Right cardiac atrium (tissue), 5 donors: ENCODE data around the gene STIM1. TPM values are rescaled to one million over a fixed set of nuclear protein-coding genes. Genes with fewer than 3 reads are reported as not detected.
A peak's percentile ranks its signal among the peaks of the same experiment; 100 is the strongest.

ENCODE experiments used
- ATAC-seq, 2 donors: fragments of 200-7000 bp; cut with Tn5 transposase; one replicate each; pipeline versions ENCODE4 v1.8.0 to v1.9.1; 2020; ENCODE audit warnings: moderate library complexity in 2 of 2, mild to moderate bottlenecking in 1 of 2
- DNase-seq, 3 donors: peaks; one replicate each; pipeline ENCODE4 v3.0.0-alpha.2; 2020
- H3K27ac ChIP-seq: one replicate; pipeline ENCODE4 v1.5.1; 2013; ENCODE audit warnings: mild to moderate bottlenecking, low read length, control low read depth, moderate library complexity
- H3K27me3 ChIP-seq: one replicate; pipeline ENCODE4 v1.6.1; 2013; ENCODE audit not compliant: control insufficient read depth, insufficient read depth
- H3K4me1 ChIP-seq: one replicate; pipeline ENCODE4 v1.6.1; 2013; ENCODE audit warnings: low read length; ENCODE audit not compliant: control insufficient read depth, insufficient read depth
- H3K4me3 ChIP-seq: one replicate; pipeline ENCODE4 v1.5.1; 2013; ENCODE audit warnings: low read length, control low read depth
- H3K9me3 ChIP-seq: one replicate; pipeline ENCODE4 v1.6.1; 2013; ENCODE audit warnings: low read length; ENCODE audit not compliant: control insufficient read depth
- WGBS: extraction: QIAGEN DNeasy Blood & Tissue Kit; methylation state at CpG from one replicate; pipeline ENCODE4 v1.1.7; 2013; 5-methylcytosine and 5-hydroxymethylcytosine counted together
- intact Hi-C, 4 donors: fragments of 100-400 bp; cut with DNase I; formaldehyde crosslinking; loops; one replicate each; pipeline versions ENCODE4 v1.11.0 to v1.14.0; 2022 to 2023
- polyA plus RNA-seq: library from polyadenylated mRNA; stranded (reverse); fragments of 200-250 nt; gene quantifications from one replicate; pipeline ENCODE4 v1.2.3, GENCODE V29; 2013
- total RNA-seq, 4 donors: library from RNA; stranded (reverse); fragmentation: NEBNext Ultra II Directional; extraction: Animal tissue kit (Norgen Biotek cat#: 25700); gene quantifications; one replicate each; pipeline ENCODE4 v1.2.1, GENCODE V29; 2021
- donor health status: healthy with polysubstance abuse.
- donor health status: DM: no; HTN: yes; CAD: no.
- donor health status: DM: no; HTN: no; CAD: no.
- donor health status: DM: no; HTN: yes; CAD: no; lungs with severe emphysema.
- donor health status: DM: yes; HTN: yes; CAD: no.

The STIM1 gene
- total and polyA plus RNA-seq, 5 donors, result 10.8 to 19.3 (median 15.8) TPM

GRCh38 chr11:4026389-4026788, 170.9 kb downstream of the STIM1 start:
- Histone ChIP-seq H3K4me3 (no peak overlapping the region), H3K27ac (no peak overlapping the region), H3K4me1 (peaks cover 1% of the 10 kb centered on the region), H3K9me3 (no peaks in the 10 kb centered on the region), H3K27me3 (no peaks in the 10 kb centered on the region)
- ATAC-seq (no peak), DNase-seq (no peak)
- 85% methylated on average over 1 of the region's 1 CpG for WGBS
- intact Hi-C loops, result no loop called here

- H3K9me3 ChIP-seq, result no peaks in the 10 kb centered on the region
- intact Hi-C loops, result no loop called here
These were observed 172.3 kb downstream of the STIM1 start for GRCh38 chr11:4027746-4028145.

GRCh38 chr11:4030197-4030596, 174.7 kb downstream of the STIM1 start:
- WGBS, result 88% methylated on average over 3 of the region's 3 CpGs
- Histone ChIP-seq H3K27me3 (no peaks in the 10 kb centered on the region), H3K27ac (no peak overlapping the region), H3K9me3 (no peaks in the 10 kb centered on the region), H3K4me3 (no peak overlapping the region), H3K4me1 (peaks cover 1% of the 10 kb centered on the region)
- intact Hi-C loops, result no loop called here
- DNase-seq (no peak), ATAC-seq (no peak)

More at GRCh38 chr11:4027746-4028145, 172.3 kb downstream of the STIM1 start:
- Histone ChIP-seq H3K27ac (no peak overlapping the region), H3K27me3 (no peaks in the 10 kb centered on the region), H3K4me1 (peaks cover 1% of the 10 kb centered on the region), H3K4me3 (no peak overlapping the region)
- whole genome bisulfite sequencing, result 74% methylated on average over 1 of the region's 1 CpG
- ATAC-seq (no peak), DNase-seq (no peak)

- 73% methylated on average over 2 of the region's 2 CpGs for WGBS
- no peaks in the 10 kb centered on the region for H3K27me3 ChIP-seq
- peaks cover 2% of the 10 kb centered on the region for H3K9me3 ChIP-seq
- H3K27ac ChIP-seq, result no peak overlapping the region
- intact Hi-C loops, result no loop called here
- ATAC-seq, result no peak
- peaks cover 1% of the 10 kb centered on the region for H3K4me1 ChIP-seq
- no peak for DNase-seq
- H3K4me3 ChIP-seq, result no peak overlapping the region
These were observed 176.6 kb downstream of the STIM1 start for GRCh38 chr11:4032097-4032496.

- H3K4me1 ChIP-seq, result no peaks in the 10 kb centered on the region
- 93% methylated on average over 4 of the region's 4 CpGs for WGBS
- no peak for ATAC-seq
- H3K27me3 ChIP-seq, result no peaks in the 10 kb centered on the region
- no peak overlapping the region for H3K4me3 ChIP-seq
- intact Hi-C loops, result no loop called here
- H3K27ac ChIP-seq, result no peak overlapping the region
- no peak for DNase-seq
- H3K9me3 ChIP-seq, result peaks cover 2% of the 10 kb centered on the region
These were observed 180.5 kb downstream of the STIM1 start for GRCh38 chr11:4035985-4036384.

- Histone ChIP-seq H3K27me3 (no peaks in the 10 kb centered on the region), H3K4me3 (no peak overlapping the region), H3K4me1 (no peaks in the 10 kb centered on the region), H3K27ac (no peak overlapping the region), H3K9me3 (peaks cover 2% of the 10 kb centered on the region)
- ATAC-seq (no peak), DNase-seq (no peak)
- 96% methylated on average over 3 of the region's 3 CpGs for WGBS
- intact Hi-C loops, result no loop called here
These were observed 183.5 kb downstream of the STIM1 start for GRCh38 chr11:4039011-4039410.

GRCh38 chr11:4040461-4040860, 185.0 kb downstream of the STIM1 start:
- H3K27me3 ChIP-seq, result no peaks in the 10 kb centered on the region
- no peak overlapping the region for H3K4me3 ChIP-seq
- DNase-seq (no peak), ATAC-seq (no peak)
- intact Hi-C loops, result loop anchor here in 1 of 4 donors (10.0 kb wide), 1 partner anchor 86 kb away; no protein-coding TSS in a partner anchor
- H3K4me1 ChIP-seq, result peaks cover 7% of the 10 kb centered on the region
- H3K27ac ChIP-seq, result no peak overlapping the region
- H3K9me3 ChIP-seq, result peaks cover 2% of the 10 kb centered on the region
- WGBS, result 82% methylated on average over 1 of the region's 1 CpG

GRCh38 chr11:4041731-4042391, 186.4 kb downstream of the STIM1 start:
- no peak overlapping the region for H3K27ac ChIP-seq
- no peaks in the 10 kb centered on the region for H3K27me3 ChIP-seq
- intact Hi-C loops, result loop anchor here in 1 of 4 donors (10.0 kb wide), 1 partner anchor 87 kb away; no protein-coding TSS in a partner anchor
- DNase-seq, result no peak
- H3K4me3 ChIP-seq, result no peak overlapping the region
- H3K9me3 ChIP-seq, result no peaks in the 10 kb centered on the region
- peaks cover 7% of the 10 kb centered on the region for H3K4me1 ChIP-seq
- no peak for ATAC-seq
- WGBS, result 90% methylated on average over 6 of the region's 6 CpGs

- H3K27ac ChIP-seq, result no peak overlapping the region
- 36% methylated on average over 4 of the region's 4 CpGs for WGBS
- H3K27me3 ChIP-seq, result no peaks in the 10 kb centered on the region
- H3K4me3 ChIP-seq, result no peak overlapping the region
- DNase-seq (peak in 2 of 3 donors; percentile 44 to 66), ATAC-seq (peak; percentile 72 to 78)
- intact Hi-C loops, result loop anchor here in 1 of 4 donors (10.0 kb wide), 1 partner anchor 90 kb away; no protein-coding TSS in a partner anchor
- peaks cover 7% of the 10 kb centered on the region for H3K4me1 ChIP-seq
- no peaks in the 10 kb centered on the region for H3K9me3 ChIP-seq
These were observed 189.6 kb downstream of the STIM1 start for GRCh38 chr11:4044976-4045646.

GRCh38 chr11:4048340-4048739, 192.9 kb downstream of the STIM1 start:
- H3K9me3 ChIP-seq, result no peaks in the 10 kb centered on the region
- H3K4me1 ChIP-seq, result peaks cover 7% of the 10 kb centered on the region
- intact Hi-C loops, result loop anchor here in 1 of 4 donors (10.0 kb wide), 1 partner anchor 94 kb away; no protein-coding TSS in a partner anchor
- ATAC-seq (no peak), DNase-seq (no peak)
- H3K27ac ChIP-seq, result no peak overlapping the region
- no peaks in the 10 kb centered on the region for H3K27me3 ChIP-seq
- no peak overlapping the region for H3K4me3 ChIP-seq

- 82% methylated on average over 4 of the region's 4 CpGs for WGBS
- Histone ChIP-seq H3K9me3 (no peaks in the 10 kb centered on the region), H3K4me1 (peaks cover 7% of the 10 kb centered on the region), H3K4me3 (no peak overlapping the region), H3K27me3 (no peaks in the 10 kb centered on the region), H3K27ac (no peak overlapping the region)
- no peak for ATAC-seq
- intact Hi-C loops, result loop anchor here in 1 of 4 donors (10.0 kb wide), 1 partner anchor 94 kb away; no protein-coding TSS in a partner anchor
- no peak for DNase-seq
These were observed 193.5 kb downstream of the STIM1 start for GRCh38 chr11:4049006-4049405.
